Midbrain (tissue), 1 donor: ENCODE results near the gene IL27RA.
"Not testable (repeated sequence)": the region's sequence is repeated elsewhere in the genome, so short reads cannot be mapped to it uniquely, and the experiment has no call there.

Experiments
- DNase-seq: peaks from one replicate; lab custom pipeline; 2025; lab: John Stamatoyannopoulos, UW

The IL27RA gene

GRCh38 chr19:13999085-13999484 lies 32.5 kb upstream of the IL27RA start:
- DNase-seq, result no peak

- DNase-seq, result no peak
Measured at GRCh38 chr19:14000691-14001375, 30.7 kb upstream of the IL27RA start.

DNA sequence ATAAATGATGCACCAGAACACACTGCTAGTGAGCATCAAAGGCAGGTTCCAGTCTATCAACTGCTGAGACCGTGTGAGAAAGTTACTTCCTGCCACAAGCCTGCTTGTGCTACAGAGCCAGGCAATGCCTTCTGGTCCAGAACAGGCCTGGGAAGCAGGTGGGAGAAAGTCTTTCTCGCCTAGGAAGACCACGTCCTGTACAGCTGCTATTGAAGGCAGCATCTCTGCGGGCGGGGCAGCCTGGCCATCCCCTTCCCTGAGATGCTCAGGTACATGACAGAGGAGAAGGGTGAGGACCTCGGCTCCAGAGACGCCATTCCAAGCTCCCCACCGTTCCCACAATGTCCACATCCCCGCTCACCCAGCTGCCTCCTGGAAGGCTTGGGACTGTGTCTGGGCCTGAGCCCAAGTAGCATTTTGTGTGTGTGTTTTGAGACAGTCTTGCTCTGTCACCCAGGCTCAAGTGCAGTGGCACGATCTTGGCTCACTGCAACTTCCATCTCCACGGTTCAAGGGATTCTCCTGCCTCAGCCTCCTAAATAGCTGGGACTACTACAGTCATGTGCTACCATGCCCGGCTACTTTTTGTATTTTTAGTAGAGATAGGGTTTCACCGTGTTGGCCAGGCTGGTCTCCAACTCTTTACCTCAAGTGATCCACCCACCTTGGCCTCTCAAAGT lies 28.9 kb upstream of the IL27RA start:
- no peak for DNase-seq

GRCh38 chr19:14003251-14004055 lies 28.1 kb upstream of the IL27RA start:
- no peak for DNase-seq

DNA sequence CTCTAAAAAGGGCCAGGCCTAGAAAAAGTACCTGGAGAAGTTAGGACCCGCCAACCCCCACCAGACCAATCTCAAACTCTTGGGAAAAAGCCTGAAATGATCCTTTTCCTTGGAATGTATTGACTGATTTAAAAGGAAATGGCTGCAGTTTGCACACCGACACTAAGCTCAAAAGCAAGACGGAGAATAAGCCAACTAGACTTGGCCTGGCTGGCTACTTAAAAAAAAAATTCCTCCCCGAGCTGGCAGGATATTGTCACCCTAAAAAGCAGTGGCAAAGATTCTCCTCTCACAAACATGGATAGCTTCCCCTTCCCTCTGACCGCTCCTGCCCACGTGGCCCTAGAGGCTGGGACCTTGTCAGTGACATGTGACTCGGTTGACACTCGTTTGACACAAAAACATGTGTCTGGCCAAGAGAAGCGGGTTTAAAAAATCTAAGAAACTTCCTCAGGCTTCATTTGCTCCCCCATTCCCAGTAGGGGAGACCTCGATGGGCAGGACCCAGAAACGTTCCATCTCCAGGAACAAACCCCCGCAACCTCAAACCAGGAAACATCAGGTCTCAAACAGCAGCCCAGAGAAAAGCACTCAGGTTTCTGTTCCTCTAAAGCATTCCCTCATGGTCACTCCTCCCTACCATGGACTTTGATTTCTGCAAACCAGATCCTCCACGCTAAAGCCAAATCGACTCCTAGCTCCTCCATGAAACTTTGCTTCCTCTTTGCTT lies 26.8 kb upstream of the IL27RA start:
- DNase-seq, result peak; percentile 78

- DNase-seq, result peak; percentile 67
Measured at GRCh38 chr19:14005349-14006084, 26.0 kb upstream of the IL27RA start.

DNA sequence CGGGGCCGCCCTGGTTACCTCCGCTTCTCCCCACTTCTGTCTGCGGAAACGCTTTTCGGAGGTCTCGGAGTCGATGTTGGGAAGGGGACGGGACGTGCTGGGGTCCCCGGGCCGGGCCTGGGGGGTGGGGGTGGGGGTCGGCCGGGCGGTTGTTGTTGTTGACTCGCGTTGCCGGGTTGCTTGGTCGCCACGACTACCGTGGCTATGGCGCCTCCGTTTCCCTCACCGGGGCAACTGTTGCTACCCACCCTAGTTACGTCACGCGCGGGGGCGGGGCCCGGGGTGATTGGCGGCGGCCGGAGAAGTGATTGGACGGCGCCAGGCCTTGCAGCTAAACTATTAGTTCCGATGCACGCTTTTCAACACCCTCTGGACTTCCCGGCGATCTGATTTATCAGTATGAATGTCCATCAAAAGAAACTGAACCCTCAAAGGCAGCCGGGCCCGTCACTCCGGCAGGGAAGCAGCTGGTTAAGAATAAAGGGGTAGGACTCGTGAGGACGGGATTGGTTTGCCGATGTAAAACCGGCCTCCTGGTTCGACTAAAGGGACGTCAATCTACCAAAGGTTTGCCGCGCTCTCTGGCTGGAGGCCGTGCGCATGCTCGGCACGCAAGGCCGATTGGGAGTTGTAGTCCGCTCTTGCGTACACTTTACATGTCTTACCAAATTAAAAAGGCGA lies 25.3 kb upstream of the IL27RA start, which contains the start of gene RFX1:
Gene RFX1, minus strand, starts transcription at position 236 of the 681 bp plus-strand sequence. CDS start 12,477 bp downstream, outside the sequence.
- DNase-seq, result peak; percentile 99

- DNase-seq, result no peak
Measured at GRCh38 chr19:14006766-14007562, 24.6 kb upstream of the IL27RA start.

GRCh38 chr19:14012378-14012915 lies 19.1 kb upstream of the IL27RA start:
- DNase-seq, result no peak

- DNase-seq, result no peak
Measured at GRCh38 chr19:14015524-14016035, 16.0 kb upstream of the IL27RA start.

- no peak for DNase-seq
Measured at GRCh38 chr19:14019100-14019499, 12.5 kb upstream of the IL27RA start.

DNA sequence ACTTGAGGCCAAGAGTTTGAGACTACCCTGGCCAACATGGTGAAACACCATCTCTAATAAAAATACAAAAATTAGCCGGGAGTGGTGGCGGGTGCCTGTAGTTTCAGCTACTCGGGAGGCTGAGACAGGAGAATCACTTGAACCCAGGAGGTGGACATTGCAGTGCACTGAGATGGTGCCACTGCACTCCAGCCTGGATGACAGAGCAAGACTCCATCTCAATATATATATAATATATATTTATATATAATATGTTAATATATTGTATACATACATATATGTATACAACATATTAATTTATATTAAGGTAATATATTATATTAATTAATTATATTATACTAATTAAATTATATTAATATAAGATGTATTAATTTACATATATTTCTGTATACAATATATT lies 11.8 kb upstream of the IL27RA start:
- not testable (repeated sequence) for DNase-seq

- DNase-seq, result no peak
Measured at GRCh38 chr19:14021474-14021873, 10.1 kb upstream of the IL27RA start.

- DNase-seq, result no peak
Measured at GRCh38 chr19:14022469-14022868, 9.1 kb upstream of the IL27RA start.

GRCh38 chr19:14023404-14024235 lies 7.9 kb upstream of the IL27RA start:
- DNase-seq, result no peak

DNA sequence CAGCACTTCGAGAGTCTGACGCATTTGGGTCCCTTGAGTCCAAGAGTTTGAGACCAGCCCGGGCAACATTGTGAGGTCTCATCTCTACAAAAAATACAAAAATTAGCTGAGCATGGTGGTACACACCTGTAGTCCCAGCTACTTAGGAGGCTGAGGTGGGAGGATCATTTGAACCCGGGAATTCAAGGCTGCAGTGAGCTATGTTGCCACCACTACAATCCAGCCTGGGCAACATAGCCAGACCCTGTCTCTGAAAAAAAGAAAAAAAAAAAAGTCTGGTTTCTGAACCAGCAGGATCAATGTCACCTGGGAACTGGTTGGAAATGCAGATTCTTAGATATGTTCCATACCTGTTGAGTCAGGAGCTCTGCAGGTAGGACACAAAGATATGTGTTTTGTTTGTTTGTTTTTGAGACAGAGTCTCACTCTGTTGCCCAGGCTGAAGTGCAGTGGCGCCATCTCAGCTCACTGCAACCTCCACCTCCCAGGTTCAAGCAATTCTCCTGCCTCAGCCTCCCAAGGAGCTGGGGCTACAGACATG lies 4.8 kb upstream of the IL27RA start:
- not testable (repeated sequence) for DNase-seq

GRCh38 chr19:14027856-14028450 lies 3.6 kb upstream of the IL27RA start, which contains the start of gene RLN3:
RLN3 (plus strand) TSS chr19:14028148; CDS start chr19:14028205, 57 bp downstream.
- DNase-seq, result no peak

DNA sequence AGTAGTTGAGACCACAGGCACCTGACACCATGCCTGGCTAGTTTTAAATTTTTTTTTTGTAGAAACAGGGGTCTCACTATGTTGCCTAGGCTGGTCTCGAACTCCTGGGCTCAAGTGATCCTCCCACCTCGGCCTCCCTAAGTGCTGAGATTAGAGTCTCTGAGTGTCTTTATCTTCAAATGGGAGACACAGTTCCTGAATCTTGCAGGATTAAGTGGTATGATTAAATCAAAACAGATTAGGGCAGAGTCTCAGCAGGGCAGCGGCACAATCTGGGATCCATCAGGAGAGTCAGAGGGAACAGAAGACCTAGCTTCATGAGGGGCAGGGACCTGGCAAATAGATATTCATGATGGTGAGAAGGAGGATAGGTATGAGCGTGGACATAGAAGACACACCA lies 2.7 kb upstream of the IL27RA start:
- DNase-seq, result no peak
